Gastrocnemius medialis (tissue), 4 donors: ENCODE measurements around the gene PPOX. TPM values are rescaled to one million over a fixed set of nuclear protein-coding genes. Genes with fewer than 3 reads are reported as not detected.

Experiments used
- ATAC-seq, 2 donors: fragments of 150-250 bp; one replicate each; pipeline ENCODE4 v1.9.1; 2016
- DNase-seq, 2 donors: peaks; one replicate each; pipeline ENCODE4 v3.0.0-alpha.2; 2019
- H3K27ac ChIP-seq, 4 donors: fragments of 200-600 bp; sonication (generic); 1 replicate in 1 of 4; 2 replicates in 3 of 4; pipeline ENCODE4 v1.5.1; 2016 to 2018; ENCODE audit warnings: mild to moderate bottlenecking in 2 of 4, moderate library complexity in 1 of 4
- H3K27me3 ChIP-seq, 3 donors: fragments of 200-600 bp; sonication (generic) in 2 of 3; 1 replicate in 1 of 3; 2 replicates in 2 of 3; pipeline versions ENCODE4 v1.5.1 to v1.6.0; 2016 to 2019; ENCODE audit warnings: mild to moderate bottlenecking in 1 of 3, moderate library complexity in 1 of 3
- H3K36me3 ChIP-seq, 2 donors: fragments of 200-600 bp; sonication (generic) in 1 of 2; one replicate each; pipeline ENCODE4 v1.5.1; 2017 to 2018
- H3K4me1 ChIP-seq, 2 donors: fragments of 200-600 bp; sonication (generic) in 1 of 2; one replicate each; pipeline ENCODE4 v1.5.1; 2016 to 2017; ENCODE audit warnings: mild to moderate bottlenecking in 2 of 2
- H3K4me3 ChIP-seq, 4 donors: fragments of 200-600 bp; sonication (generic) in 3 of 4; 1 replicate in 1 of 4; 2 replicates in 3 of 4; pipeline ENCODE4 v1.5.1; 2016 to 2019; ENCODE audit warnings: mild to moderate bottlenecking in 2 of 4
- H3K9me3 ChIP-seq, 3 donors: fragments of 200-600 bp; sonication (generic) in 2 of 3; 1 replicate in 1 of 3; 2 replicates in 2 of 3; pipeline ENCODE4 v1.5.1; 2016 to 2019
- POLR2A ChIP-seq, 2 donors: fragments of 450-650 bp; IDR thresholded peaks; one replicate each; pipeline ENCODE4 v1.6.1; 2017; ENCODE audit warnings: antibody characterized with exemption in 2 of 2, mild to moderate bottlenecking in 2 of 2, moderate library complexity in 2 of 2
- in situ Hi-C, 4 donors: fragments of 200-750 bp; cut with MboI; loops; one replicate each; pipeline versions ENCODE4 v1.15.0 to v1.8.0; 2017; ENCODE audit warnings: low sequenced_read_pairs in 4 of 4
- intact Hi-C: fragments of 100-400 bp; cut with DNase I; formaldehyde crosslinking; loops from one replicate; pipeline ENCODE4 v1.15.1; 2023; ENCODE audit warnings: low total_unique reads
- total RNA-seq, 4 donors: library from RNA; depleted of rRNA; stranded (reverse); fragments of >200 nt; gene quantifications; one replicate each; pipeline versions ENCODE4 v1.1.0 to v1.2.3, GENCODE V29; 2016
- TF ChIP-seq, protein P1 (sequence below), 5 experiments: fragments of 450-650 bp in 3 of 5; fragments of 200-600 bp in 2 of 5; sonication (generic) in 2 of 5; IDR thresholded peaks in 4 of 5; conservative IDR thresholded peaks in 1 of 5; 1 replicate in 4 of 5; 2 replicates in 1 of 5; pipeline ENCODE4 v1.5.1; 2016 to 2019; ENCODE audit warnings: antibody characterized with exemption in 5 of 5, mild to moderate bottlenecking in 3 of 5, moderate library complexity in 3 of 5

PPOX gene
- total RNA-seq, 4 donors from 2014 or later: 4.0 to 14.7 (median 7.3) TPM

DNA sequence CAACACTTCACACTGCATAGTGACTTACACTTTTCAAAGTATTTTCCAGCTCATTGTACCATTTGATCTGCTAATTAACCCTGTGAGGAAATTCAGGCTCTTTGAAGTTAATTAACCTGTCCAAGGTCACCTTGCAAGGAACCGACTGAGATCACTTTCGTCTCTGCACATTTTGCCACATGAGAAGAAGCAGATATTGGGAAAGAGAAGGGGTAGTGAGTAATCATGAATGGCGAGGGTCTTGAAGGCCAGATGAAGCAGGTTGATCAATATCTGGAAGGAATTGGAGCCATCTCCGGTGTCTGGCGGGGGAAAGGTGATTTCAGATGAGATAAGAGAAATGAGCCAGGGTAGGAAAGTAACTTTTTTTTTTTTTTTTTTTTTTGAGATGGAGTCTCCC lies 53.8 kb downstream of the PPOX start:
- TF ChIP-seq, protein P1, sequence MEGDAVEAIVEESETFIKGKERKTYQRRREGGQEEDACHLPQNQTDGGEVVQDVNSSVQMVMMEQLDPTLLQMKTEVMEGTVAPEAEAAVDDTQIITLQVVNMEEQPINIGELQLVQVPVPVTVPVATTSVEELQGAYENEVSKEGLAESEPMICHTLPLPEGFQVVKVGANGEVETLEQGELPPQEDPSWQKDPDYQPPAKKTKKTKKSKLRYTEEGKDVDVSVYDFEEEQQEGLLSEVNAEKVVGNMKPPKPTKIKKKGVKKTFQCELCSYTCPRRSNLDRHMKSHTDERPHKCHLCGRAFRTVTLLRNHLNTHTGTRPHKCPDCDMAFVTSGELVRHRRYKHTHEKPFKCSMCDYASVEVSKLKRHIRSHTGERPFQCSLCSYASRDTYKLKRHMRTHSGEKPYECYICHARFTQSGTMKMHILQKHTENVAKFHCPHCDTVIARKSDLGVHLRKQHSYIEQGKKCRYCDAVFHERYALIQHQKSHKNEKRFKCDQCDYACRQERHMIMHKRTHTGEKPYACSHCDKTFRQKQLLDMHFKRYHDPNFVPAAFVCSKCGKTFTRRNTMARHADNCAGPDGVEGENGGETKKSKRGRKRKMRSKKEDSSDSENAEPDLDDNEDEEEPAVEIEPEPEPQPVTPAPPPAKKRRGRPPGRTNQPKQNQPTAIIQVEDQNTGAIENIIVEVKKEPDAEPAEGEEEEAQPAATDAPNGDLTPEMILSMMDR (IDR thresholded peaks at IDR 0.05 in 4 of 5, conservative IDR thresholded peaks at IDR 0.05 in 1 of 5): no peak
- no peak for TF ChIP-seq POLR2A (IDR thresholded peaks at IDR 0.05)
- Histone ChIP-seq H3K4me3 (no peak overlapping the region), H3K27ac (no peak overlapping the region), H3K27me3 (no peaks in the 10 kb centered on the region), H3K9me3 (no peaks in the 10 kb centered on the region), H3K4me1 (peaks cover 0 to under 1% of the 10 kb centered on the region in 2 donors), H3K36me3 (no peaks in the 10 kb centered on the region)
- intact Hi-C loops: no loop called here
- DNase-seq: no peak
- in situ Hi-C loops: loop anchor here (10.0 to 25.0 kb wide), 4 partner anchors 45 to 517 kb away; partner anchors contain the start of genes DUSP12 (in 2 of the 4), B4GALT3 (in 1 of the 4) and SDHC (in 1 of the 4)
- no peak for ATAC-seq

Other genes with a start within 250 kb of the PPOX start
- gene ITLN2, start 211.6 kb upstream of the PPOX start, total RNA-seq: not detected
- 1 to 10 TPM; 3.1 to 6.0 (median 5.3) TPM for gene F11R, start 145.3 kb upstream of the PPOX start, total RNA-seq
- gene TSTD1, start 127.5 kb upstream of the PPOX start, total RNA-seq: 10 to 100 TPM in 3 of 4 donors, 1 to 10 TPM in 1; 8.6 to 52.6 (median 16.8) TPM
- gene USF1, start 120.4 kb upstream of the PPOX start, total RNA-seq: 10 to 100 TPM; 41.9 to 55.1 (median 49.1) TPM
- 1 to 10 TPM in 2 of 4 donors, under 1 TPM in 2; 0.61 to 1.6 (median 1.0) TPM for gene ARHGAP30, start 96.5 kb upstream of the PPOX start, total RNA-seq
- gene NECTIN4, start 76.9 kb upstream of the PPOX start, total RNA-seq: not detected
- gene KLHDC9, start 68.1 kb upstream of the PPOX start, total RNA-seq: 1 to 10 TPM in 2 of 4 donors, under 1 TPM in 2; 0.89 to 2.4 (median 1.3) TPM
- 100 to 1,000 TPM in 1 of 4 donors, 10 to 100 TPM in 3; 62.4 to 106 (median 74.1) TPM for gene PFDN2, start 48.4 kb upstream of the PPOX start, total RNA-seq
- 10 to 100 TPM; 16.1 to 20.4 (median 17.9) TPM for gene NIT1, start 48.3 kb upstream of the PPOX start, total RNA-seq
- gene DEDD, start 33.8 kb upstream of the PPOX start, total RNA-seq: 10 to 100 TPM; 40.2 to 60.2 (median 46.3) TPM
- gene UFC1, start 12.4 kb upstream of the PPOX start, total RNA-seq: 10 to 100 TPM; 57.9 to 66.7 (median 63.5) TPM
- 10 to 100 TPM; 16.5 to 20.8 (median 18.0) TPM for gene USP21, start 6.9 kb upstream of the PPOX start, total RNA-seq
- 10 to 100 TPM; 35.5 to 47.7 (median 43.7) TPM for gene B4GALT3, start 11.1 kb downstream of the PPOX start, total RNA-seq
- 10 to 100 TPM in 1 of 4 donors, 1 to 10 TPM in 3; 1.2 to 12.4 (median 5.2) TPM for gene ADAMTS4, start 32.6 kb downstream of the PPOX start, total RNA-seq
- gene NDUFS2, start 35.9 kb downstream of the PPOX start, total RNA-seq: 100 to 1,000 TPM; 206 to 260 (median 226) TPM
- 10 to 100 TPM in 3 of 4 donors, 1 to 10 TPM in 1; 4.2 to 20.4 (median 18.5) TPM for gene FCER1G, start 48.9 kb downstream of the PPOX start, total RNA-seq
- gene APOA2, start 57.2 kb downstream of the PPOX start, total RNA-seq: 10 to 100 TPM in 2 of 4 donors, not detected in 2; 22.2 to 57.8 TPM
- 10 to 100 TPM in 3 of 4 donors, 1 to 10 TPM in 1; 8.3 to 22.7 (median 16.9) TPM for gene TOMM40L, start 59.6 kb downstream of the PPOX start, total RNA-seq
- gene NR1I3, start 71.8 kb downstream of the PPOX start, total RNA-seq: not detected
- not detected for gene PCP4L1, start 92.3 kb downstream of the PPOX start, total RNA-seq
- 1 to 10 TPM in 3 of 4 donors, under 1 TPM in 1; 0.61 to 3.4 (median 2.1) TPM for gene MPZ, start 143.5 kb downstream of the PPOX start, total RNA-seq
- 100 to 1,000 TPM in 1 of 4 donors, 10 to 100 TPM in 3; 47.5 to 112 (median 63.8) TPM for gene SDHC, start 148.0 kb downstream of the PPOX start, total RNA-seq
- not detected for gene CFAP126, start 201.4 kb downstream of the PPOX start, total RNA-seq